H9 (cell line): ENCODE results near the gene PNMA6E. TPM values are rescaled to one million over a fixed set of nuclear protein-coding genes. Genes with fewer than 3 reads are reported as not detected.

Source experiments
- DNase-seq: peaks from one replicate; pipeline ENCODE4 v3.0.0-alpha.2; 2017
- H2AFZ ChIP-seq: one replicate; pipeline ENCODE4 v1.6.1; 2013; ENCODE audit warnings: mild to moderate bottlenecking, low read length, control low read depth, moderate library complexity
- H2AK5ac ChIP-seq: 2 replicates; pipeline ENCODE4 v1.6.1; 2013; ENCODE audit warnings: low read length, control low read depth, mixed read lengths; ENCODE audit not compliant: insufficient read length
- H2BK120ac ChIP-seq: one replicate; pipeline ENCODE4 v1.6.1; 2013; ENCODE audit warnings: low read depth, mild to moderate bottlenecking, low read length, control low read depth, inconsistent platforms; ENCODE audit not compliant: poor library complexity, severe bottlenecking
- H2BK12ac ChIP-seq: 2 replicates; pipeline ENCODE4 v1.6.1; 2013; ENCODE audit warnings: low read length, control low read depth, mixed read lengths, low read depth; ENCODE audit not compliant: insufficient read length
- H2BK15ac ChIP-seq: 2 replicates; pipeline ENCODE4 v1.6.1; 2013; ENCODE audit warnings: low read depth, low read length, control low read depth
- H2BK20ac ChIP-seq: one replicate; pipeline ENCODE4 v1.6.1; 2013; ENCODE audit warnings: low read depth, mild to moderate bottlenecking, low read length, control low read depth, inconsistent platforms; ENCODE audit not compliant: poor library complexity, severe bottlenecking
- H2BK5ac ChIP-seq: 2 replicates; pipeline ENCODE4 v1.6.1; 2013; ENCODE audit warnings: low read length, control low read depth, mixed read lengths; ENCODE audit not compliant: insufficient read length
- H3K14ac ChIP-seq: 2 replicates; pipeline ENCODE4 v1.6.1; 2013; ENCODE audit warnings: low read length, control low read depth; ENCODE audit not compliant: insufficient read depth
- H3K18ac ChIP-seq: 2 replicates; pipeline ENCODE4 v1.6.1; 2013; ENCODE audit warnings: low read depth, mild to moderate bottlenecking, mixed read lengths, low read length, control low read depth; ENCODE audit not compliant: insufficient read length
- H3K23ac ChIP-seq: 2 replicates; pipeline ENCODE4 v1.6.1; 2013; ENCODE audit warnings: low read length, control low read depth, mixed read lengths, low read depth; ENCODE audit not compliant: insufficient read length
- H3K23me2 ChIP-seq: 2 replicates; pipeline ENCODE4 v1.6.1; 2013; ENCODE audit warnings: low read depth, mild to moderate bottlenecking, mixed read lengths, low read length, control low read depth; ENCODE audit not compliant: insufficient read length, poor library complexity, severe bottlenecking
- H3K27ac ChIP-seq: 2 replicates; pipeline ENCODE4 v1.5.1; 2013; ENCODE audit warnings: low read length, control low read depth, mixed read lengths, low read depth; ENCODE audit not compliant: insufficient read length
- H3K27me3 ChIP-seq: 2 replicates; pipeline ENCODE4 v1.6.1; 2013; ENCODE audit warnings: low read length, control low read depth, inconsistent platforms; ENCODE audit not compliant: insufficient read depth
- H3K4ac ChIP-seq: 2 replicates; pipeline ENCODE4 v1.6.1; 2013; ENCODE audit warnings: low read depth, mild to moderate bottlenecking, control low read depth, inconsistent platforms, low read length, moderate library complexity
- H3K4me1 ChIP-seq: 2 replicates; pipeline ENCODE4 v1.6.1; 2013; ENCODE audit warnings: low read length, control low read depth, inconsistent platforms; ENCODE audit not compliant: insufficient read depth
- H3K4me2 ChIP-seq: 2 replicates; pipeline ENCODE4 v1.6.1; 2013; ENCODE audit warnings: low read length, control low read depth, mixed read lengths; ENCODE audit not compliant: insufficient read length, insufficient read depth
- H3K56ac ChIP-seq: 2 replicates; pipeline ENCODE4 v1.6.1; 2013; ENCODE audit warnings: low read depth, mild to moderate bottlenecking, mixed read lengths, low read length, control low read depth; ENCODE audit not compliant: insufficient read length
- H3K79me1 ChIP-seq: 2 replicates; pipeline ENCODE4 v1.6.1; 2013; ENCODE audit warnings: low read depth, mild to moderate bottlenecking, moderate library complexity, low read length, control low read depth, inconsistent platforms; ENCODE audit not compliant: insufficient read depth, poor library complexity, severe bottlenecking
- H3K79me2 ChIP-seq: 2 replicates; pipeline ENCODE4 v1.6.1; 2013; ENCODE audit warnings: low read length, control low read depth, inconsistent platforms; ENCODE audit not compliant: insufficient read depth
- H3K9ac ChIP-seq: 2 replicates; pipeline ENCODE4 v1.6.1; 2013; ENCODE audit warnings: low read length, control low read depth, mixed read lengths; ENCODE audit not compliant: insufficient read length; ENCODE audit errors: extremely low read depth
- H3K9me3 ChIP-seq: one replicate; pipeline ENCODE4 v1.6.1; 2013; ENCODE audit warnings: low read depth, low read length, inconsistent platforms; ENCODE audit not compliant: control insufficient read depth
- H3T11ph ChIP-seq: one replicate; pipeline ENCODE4 v1.6.1; 2013; ENCODE audit warnings: mild to moderate bottlenecking, low read length, control low read depth, inconsistent platforms
- H4K20me1 ChIP-seq: one replicate; pipeline ENCODE4 v1.6.1; 2013; ENCODE audit not compliant: control insufficient read depth, insufficient read length, insufficient read depth
- H4K5ac ChIP-seq: 2 replicates; pipeline ENCODE4 v1.6.1; 2013; ENCODE audit warnings: low read depth, mild to moderate bottlenecking, mixed read lengths, low read length, control low read depth; ENCODE audit not compliant: insufficient read length
- H4K8ac ChIP-seq: replicated peaks from 2 replicates; pipeline ENCODE4 v1.6.1; 2013; ENCODE audit warnings: low read length, control low read depth, mixed read lengths, low read depth; ENCODE audit not compliant: insufficient read length
- H4K91ac ChIP-seq: 2 replicates; pipeline ENCODE4 v1.6.1; 2013; ENCODE audit warnings: low read depth, mild to moderate bottlenecking, moderate library complexity, mixed read lengths, low read length, control low read depth; ENCODE audit not compliant: insufficient read length
- H3K27ac Mint-ChIP-seq, 3 experiments: 2 replicates in 2 of 3; 3 replicates in 1 of 3; pipeline ENCODE4 v1.8.0; 2020 to 2021; ENCODE audit warnings: mixed read lengths in 3 of 3, mild to moderate bottlenecking in 1 of 3, moderate library complexity in 1 of 3
- H3K27me3 Mint-ChIP-seq: 2 replicates; pipeline ENCODE4 v1.8.0; 2021; ENCODE audit warnings: low read depth, mild to moderate bottlenecking, moderate library complexity, mixed read lengths
- H3K36me3 Mint-ChIP-seq, 3 experiments: 2 replicates in 2 of 3; 3 replicates in 1 of 3; pipeline ENCODE4 v1.8.0; 2020 to 2021; ENCODE audit warnings: low read depth in 3 of 3, mixed read lengths in 3 of 3; ENCODE audit not compliant: insufficient read depth in 1 of 3
- H3K4me1 Mint-ChIP-seq, 2 experiments: 2 replicates each; pipeline ENCODE4 v1.8.0; 2020; ENCODE audit warnings: mixed read lengths in 2 of 2
- H3K4me3 Mint-ChIP-seq, 2 experiments: 2 replicates in 1 of 2; 3 replicates in 1 of 2; pipeline ENCODE4 v1.8.0; 2020 to 2021; ENCODE audit warnings: mild to moderate bottlenecking in 2 of 2, mixed read lengths in 2 of 2, moderate library complexity in 1 of 2
- H3K9me3 Mint-ChIP-seq, 2 experiments: 2 replicates in 1 of 2; 3 replicates in 1 of 2; pipeline ENCODE4 v1.8.0; 2020; ENCODE audit warnings: mild to moderate bottlenecking in 2 of 2, mixed read lengths in 2 of 2, moderate library complexity in 1 of 2
- WGBS: extraction: QIAGEN DNeasy Blood & Tissue Kit; methylation state at CpG from one replicate; pipeline ENCODE4 v1.1.7; 2013; ENCODE audit warnings: missing lambda C conversion rate, low lambda C conversion rate, mixed read lengths; ENCODE audit not compliant: insufficient read length; ENCODE audit errors: extremely low coverage; 5-methylcytosine and 5-hydroxymethylcytosine counted together
- total RNA-seq: library from RNA; stranded (reverse); gene quantifications from 2 replicates; pipeline ENCODE4 v1.2.1, GENCODE V29; 2021
- TF ChIP-seq, protein P1 (sequence below): fragments of 200-600 bp; sonication (generic); conservative IDR thresholded peaks from 3 replicates; pipeline ENCODE4 v1.8.0; 2021; ENCODE audit warnings: antibody characterized with exemption, mild to moderate bottlenecking

PNMA6E gene
- total RNA-seq, 1 experiment from 2014 or later = not detected

DNA sequence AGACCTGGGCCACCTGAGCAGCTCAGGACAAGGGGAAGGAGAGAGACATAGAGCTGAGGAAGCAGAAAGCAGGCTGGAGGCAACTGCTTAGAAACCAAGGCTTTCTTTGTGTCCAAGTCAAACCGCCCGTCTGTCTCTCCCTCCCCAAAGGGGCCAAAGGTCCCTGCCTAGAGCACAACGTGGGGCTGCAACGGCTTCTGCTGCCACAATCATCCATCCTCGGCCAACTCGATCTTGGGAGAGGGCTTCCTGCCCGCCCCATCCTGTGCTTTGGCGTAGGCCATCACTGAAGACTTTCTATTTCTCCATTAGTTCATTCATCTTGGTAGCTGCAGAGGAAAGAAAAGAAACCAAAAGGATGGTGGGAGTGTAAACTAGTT, 46.4 kb upstream of the PNMA6E start:
- no peak overlapping the region for H2BK5ac ChIP-seq
- no peak overlapping the region for H4K5ac ChIP-seq
- no peak overlapping the region for H2BK12ac ChIP-seq
- no peak overlapping the region for H3K9ac ChIP-seq
- no peak for DNase-seq
- no peak overlapping the region for H3K4me3 Mint-ChIP-seq
- H3K79me2 ChIP-seq = no peaks in the 10 kb centered on the region
- H3K4ac ChIP-seq = no peak overlapping the region
- H3K4me1 ChIP-seq = no peaks in the 10 kb centered on the region
- H3K14ac ChIP-seq = no peak overlapping the region
- H3T11ph ChIP-seq = no peak overlapping the region
- H2BK120ac ChIP-seq = no peak overlapping the region
- no peak overlapping the region for H2AFZ ChIP-seq
- no peak overlapping the region for H2BK15ac ChIP-seq
- peaks cover 52 to 69% of the 10 kb centered on the region in 2 experiments for H3K9me3 Mint-ChIP-seq
- H3K23ac ChIP-seq = no peak overlapping the region
- H4K91ac ChIP-seq = no peak overlapping the region
- H3K27me3 Mint-ChIP-seq = peaks cover 1% of the 10 kb centered on the region; the same call in 1 of the 2 replicates
- H3K79me1 ChIP-seq = no peaks in the 10 kb centered on the region
- H2AK5ac ChIP-seq = no peak overlapping the region
- TF ChIP-seq, protein P1, sequence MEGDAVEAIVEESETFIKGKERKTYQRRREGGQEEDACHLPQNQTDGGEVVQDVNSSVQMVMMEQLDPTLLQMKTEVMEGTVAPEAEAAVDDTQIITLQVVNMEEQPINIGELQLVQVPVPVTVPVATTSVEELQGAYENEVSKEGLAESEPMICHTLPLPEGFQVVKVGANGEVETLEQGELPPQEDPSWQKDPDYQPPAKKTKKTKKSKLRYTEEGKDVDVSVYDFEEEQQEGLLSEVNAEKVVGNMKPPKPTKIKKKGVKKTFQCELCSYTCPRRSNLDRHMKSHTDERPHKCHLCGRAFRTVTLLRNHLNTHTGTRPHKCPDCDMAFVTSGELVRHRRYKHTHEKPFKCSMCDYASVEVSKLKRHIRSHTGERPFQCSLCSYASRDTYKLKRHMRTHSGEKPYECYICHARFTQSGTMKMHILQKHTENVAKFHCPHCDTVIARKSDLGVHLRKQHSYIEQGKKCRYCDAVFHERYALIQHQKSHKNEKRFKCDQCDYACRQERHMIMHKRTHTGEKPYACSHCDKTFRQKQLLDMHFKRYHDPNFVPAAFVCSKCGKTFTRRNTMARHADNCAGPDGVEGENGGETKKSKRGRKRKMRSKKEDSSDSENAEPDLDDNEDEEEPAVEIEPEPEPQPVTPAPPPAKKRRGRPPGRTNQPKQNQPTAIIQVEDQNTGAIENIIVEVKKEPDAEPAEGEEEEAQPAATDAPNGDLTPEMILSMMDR = no peak
- H3K18ac ChIP-seq = no peak overlapping the region
- H3K4me2 ChIP-seq = no peak overlapping the region
- no CpG with 5 or more reads among the region's 8 CpGs for WGBS
- no peak overlapping the region for H4K8ac ChIP-seq
- H3K23me2 ChIP-seq = no peaks in the 10 kb centered on the region
- no peak overlapping the region for H3K56ac ChIP-seq
- no peaks in the 10 kb centered on the region for H4K20me1 ChIP-seq
- H3K27ac Mint-ChIP-seq = peak overlapping the region in 1 of 3 experiments; percentile 55; a peak in 1 of 7 replicates
- H3K36me3 Mint-ChIP-seq = peaks cover 10 to 18% (median 18%) of the 10 kb centered on the region in 3 experiments; a peak in 5 of 7 replicates
- no peaks in the 10 kb centered on the region for H3K4me1 Mint-ChIP-seq
- H2BK20ac ChIP-seq = no peak overlapping the region
- no peaks in the 10 kb centered on the region for H3K27me3 ChIP-seq
- H3K9me3 ChIP-seq = peaks cover 22% of the 10 kb centered on the region
- H3K27ac ChIP-seq = no peak overlapping the region
